Activated CD4-positive, alpha-beta T cell treated with anti-CD3 and anti-CD28 coated beads, Interleukin-2, amount 50 U/mL, for 16 hours (primary cell): Measurements from ENCODE around the gene SLC25A29.
"Not testable (repeated sequence)": the region's sequence is repeated elsewhere in the genome, so short reads cannot be mapped to it uniquely, and the experiment has no call there.

Source experiments
- DNase-seq: peaks from one replicate; pipeline ENCODE4 v3.0.0-alpha.2; 2020

SLC25A29 gene

DNA sequence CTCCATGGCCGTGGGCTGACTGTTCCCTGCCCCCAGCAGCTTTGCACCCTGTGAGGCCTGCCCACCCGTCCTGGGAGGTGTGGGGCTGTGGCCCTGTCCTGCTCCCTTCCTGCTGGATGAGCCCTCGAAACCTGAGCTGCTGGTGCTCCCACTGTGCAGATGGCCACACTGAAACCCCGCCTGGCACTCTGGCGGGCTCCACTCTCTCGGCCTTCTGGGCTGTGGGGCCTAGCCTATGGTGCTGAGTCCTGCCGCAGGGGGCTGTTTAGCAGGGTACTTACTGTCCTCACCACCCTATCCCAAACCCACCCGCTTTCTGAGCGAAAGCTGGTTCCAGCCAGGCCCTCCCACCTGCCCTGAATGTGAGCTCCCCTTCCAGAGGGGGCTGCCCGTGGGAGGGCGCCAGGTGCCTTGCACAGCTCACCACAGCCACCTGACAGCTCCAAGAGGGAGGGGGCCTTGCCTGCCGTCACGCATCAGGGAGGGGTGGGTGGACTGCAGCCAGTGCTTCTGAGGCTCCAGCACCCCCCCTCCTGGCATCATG is 24.2 kb upstream of the SLC25A29 start:
- DNase-seq: no peak

DNA sequence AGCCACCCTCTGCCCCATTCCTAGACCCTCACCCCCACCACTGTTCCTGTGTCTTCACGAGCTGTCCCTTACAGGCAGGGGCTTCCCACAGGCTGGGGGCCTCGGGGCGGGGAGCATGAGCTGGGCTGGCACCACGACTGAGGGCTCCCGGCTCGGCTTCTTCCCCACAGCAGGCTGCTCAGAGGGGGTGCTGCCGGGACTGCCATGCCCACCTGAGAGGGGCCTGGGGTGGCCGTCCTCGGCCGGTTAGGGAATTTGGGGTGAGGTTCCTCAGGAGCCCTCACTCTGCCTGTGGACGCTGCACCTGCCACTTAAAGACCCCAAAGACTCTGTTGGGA is 23.7 kb upstream of the SLC25A29 start:
- DNase-seq: no peak

DNA sequence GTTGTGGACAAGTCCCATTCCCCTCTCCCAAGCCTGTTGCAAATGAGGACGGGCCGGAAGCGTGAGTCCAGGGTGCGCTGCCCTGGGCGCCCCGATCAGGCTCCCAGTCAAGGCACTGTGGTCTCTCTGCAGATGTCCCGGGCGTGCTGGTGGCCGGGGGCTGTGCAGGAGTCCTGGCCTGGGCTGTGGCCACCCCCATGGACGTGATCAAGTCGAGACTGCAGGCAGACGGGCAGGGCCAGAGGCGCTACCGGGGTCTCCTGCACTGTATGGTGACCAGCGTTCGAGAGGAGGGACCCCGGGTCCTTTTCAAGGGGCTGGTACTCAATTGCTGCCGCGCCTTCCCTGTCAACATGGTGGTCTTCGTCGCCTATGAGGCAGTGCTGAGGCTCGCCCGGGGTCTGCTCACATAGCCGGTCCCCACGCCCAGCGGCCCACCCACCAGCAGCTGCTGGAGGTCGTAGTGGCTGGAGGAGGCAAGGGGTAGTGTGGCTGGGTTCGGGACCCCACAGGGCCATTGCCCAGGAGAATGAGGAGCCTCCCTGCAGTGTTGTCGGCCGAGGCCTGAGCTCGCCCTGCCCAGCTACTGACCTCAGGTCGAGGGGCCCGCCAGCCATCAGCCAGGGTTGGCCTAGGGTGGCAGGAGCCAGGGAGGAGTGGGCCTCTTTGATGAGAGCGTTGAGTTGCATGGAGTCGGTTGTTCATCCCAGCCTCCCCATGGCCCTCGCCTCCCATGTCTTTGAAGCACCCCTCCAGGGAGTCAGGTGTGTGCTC is 23.2 kb upstream of the SLC25A29 start:
- DNase-seq: no peak

DNA sequence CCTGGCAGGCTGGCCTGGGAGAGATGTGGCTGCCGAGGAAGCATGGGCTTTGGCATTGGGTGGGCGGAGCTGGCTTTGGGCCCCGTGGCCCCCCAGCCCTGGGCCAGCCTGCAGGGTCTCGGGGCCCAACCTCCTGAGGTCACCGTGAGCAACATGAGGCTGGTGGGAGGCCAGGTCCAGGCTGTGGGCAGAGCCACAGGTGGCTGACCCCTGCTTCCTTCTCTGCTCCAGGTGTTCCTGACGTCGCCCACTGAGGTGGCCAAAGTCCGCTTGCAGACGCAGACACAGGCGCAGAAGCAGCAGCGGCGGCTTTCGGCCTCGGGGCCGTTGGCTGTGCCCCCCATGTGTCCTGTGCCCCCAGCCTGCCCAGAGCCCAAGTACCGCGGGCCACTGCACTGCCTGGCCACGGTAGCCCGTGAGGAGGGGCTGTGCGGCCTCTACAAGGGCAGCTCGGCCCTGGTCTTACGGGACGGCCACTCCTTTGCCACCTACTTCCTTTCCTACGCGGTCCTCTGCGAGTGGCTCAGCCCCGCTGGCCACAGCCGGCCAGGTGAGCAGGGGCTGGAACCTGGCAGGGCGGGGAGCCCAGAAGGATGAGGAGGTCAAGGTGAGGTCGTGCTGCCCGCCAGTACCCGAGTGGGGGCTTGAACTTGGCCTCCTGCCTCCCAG is 22.4 kb upstream of the SLC25A29 start:
- DNase-seq: no peak

DNA sequence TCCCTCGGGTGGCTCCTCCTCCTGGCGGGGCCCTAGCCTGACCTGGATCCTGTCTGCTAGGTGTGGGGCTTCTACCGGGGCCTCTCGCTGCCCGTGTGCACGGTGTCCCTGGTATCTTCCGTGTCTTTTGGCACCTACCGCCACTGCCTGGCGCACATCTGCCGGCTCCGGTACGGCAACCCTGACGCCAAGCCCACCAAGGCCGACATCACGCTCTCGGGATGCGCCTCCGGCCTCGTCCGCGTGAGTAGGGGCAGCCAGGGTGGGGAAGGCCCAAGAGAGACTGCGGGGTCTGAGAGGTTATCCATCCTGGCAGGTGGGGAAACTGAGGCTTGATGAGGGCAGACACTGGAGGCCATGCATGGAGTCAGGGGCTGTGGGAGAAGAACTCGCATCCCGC is 20.9 kb upstream of the SLC25A29 start:
- DNase-seq: no peak

DNA sequence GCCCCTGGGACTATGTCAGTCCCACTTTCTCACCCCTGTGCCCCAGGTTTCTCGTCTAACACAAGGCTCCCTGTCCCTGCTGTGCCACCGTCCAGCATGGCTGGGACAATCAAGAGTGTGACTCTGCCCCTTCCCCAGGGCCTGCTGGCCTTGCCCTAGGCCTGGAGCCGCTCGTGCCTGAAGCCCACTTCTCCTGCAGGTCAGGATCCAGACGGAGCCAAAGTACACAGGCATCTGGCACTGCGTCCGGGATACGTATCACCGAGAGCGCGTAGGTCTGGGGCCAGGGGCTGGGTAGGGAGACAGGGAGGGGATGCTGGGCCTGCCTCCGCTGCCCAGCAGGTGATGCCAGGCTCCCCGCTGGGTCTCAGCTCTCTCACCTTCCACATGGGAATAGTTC is 19.7 kb upstream of the SLC25A29 start:
- DNase-seq: no peak

DNA sequence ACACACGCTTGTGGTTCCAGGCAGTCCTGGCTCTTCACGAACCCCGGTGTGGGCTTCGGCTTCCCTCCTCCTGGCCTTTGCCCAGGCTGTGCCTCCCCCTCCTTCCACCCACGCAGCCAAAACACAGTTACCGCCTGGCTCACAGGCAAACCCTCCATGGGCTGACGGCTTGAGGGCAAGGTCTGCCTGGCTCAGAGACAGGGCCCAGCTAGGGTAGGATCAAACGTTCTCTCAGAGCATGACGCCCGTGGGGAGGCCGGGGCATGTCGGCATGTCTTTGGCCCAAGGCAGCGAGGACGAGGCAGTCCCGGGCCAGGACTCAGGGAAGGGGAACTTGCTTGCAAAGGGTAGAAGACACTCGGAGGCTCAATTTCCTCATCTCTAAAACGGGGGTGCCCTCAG is 19.0 kb upstream of the SLC25A29 start:
- no peak for DNase-seq

DNA sequence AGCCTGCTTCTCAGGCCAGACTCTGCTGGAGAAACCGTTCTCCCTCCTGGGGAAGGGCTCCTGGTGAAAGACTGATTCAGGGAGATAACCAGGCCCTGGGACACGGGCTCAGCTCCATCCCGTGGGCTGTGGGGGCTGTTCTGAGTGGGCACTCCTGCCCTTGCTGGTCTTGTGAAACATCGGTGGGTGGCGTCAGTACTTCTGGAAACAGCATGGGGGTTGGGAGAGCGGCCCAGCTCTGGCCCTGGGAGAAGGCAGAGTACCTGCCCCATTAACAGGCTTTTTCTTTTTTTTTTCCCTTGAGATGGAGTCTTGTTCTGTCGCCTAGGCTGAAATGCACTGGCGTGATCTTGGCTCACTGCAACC is 17.7 kb upstream of the SLC25A29 start:
- DNase-seq: no peak

DNA sequence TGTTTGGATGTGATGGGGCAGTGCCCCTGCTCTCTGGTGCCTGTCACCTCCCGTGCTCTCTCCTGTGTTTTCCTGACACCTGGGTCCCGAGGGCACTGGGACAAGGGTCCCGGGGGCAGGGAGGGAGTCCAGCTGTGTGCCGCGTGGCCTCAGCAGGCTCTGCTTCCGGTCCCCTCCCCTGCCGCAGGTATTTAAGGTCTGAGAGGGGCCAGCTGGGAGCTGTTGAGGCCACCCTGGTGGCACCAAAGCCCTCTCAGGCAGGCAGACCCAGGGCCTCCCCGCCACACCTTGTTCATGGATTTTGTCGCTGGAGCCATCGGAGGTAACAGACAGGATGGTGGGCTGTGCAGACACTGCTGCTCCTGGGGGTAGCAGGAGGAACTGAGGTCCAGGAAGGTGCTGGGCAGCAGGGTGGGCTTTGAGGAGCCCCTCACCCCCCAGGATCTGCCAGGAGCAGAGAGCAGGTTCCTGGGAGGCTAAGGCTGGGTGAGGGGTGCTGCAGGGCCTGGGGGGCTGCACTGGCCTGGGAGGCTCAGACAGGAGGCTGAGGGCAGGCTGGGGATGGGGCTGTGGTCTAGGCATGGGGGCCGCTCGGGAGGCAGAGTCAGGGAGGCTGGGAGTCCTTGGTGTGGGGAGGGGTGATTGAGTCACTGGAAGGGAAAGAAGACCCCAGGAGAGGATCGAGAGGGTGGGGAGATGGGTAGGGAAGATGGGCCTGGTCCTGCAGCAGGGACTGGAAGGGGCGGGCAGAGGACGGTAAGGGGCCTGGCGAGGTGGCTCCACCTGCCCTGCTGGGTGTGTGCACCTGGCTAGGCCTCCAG is 17.1 kb upstream of the SLC25A29 start, which contains the start of gene SLC25A47:
Gene SLC25A47 (plus strand): TSS at position 219 of the 821 bp plus-strand sequence. CDS start 76 bp downstream, at position 295.
- DNase-seq: no peak

DNA sequence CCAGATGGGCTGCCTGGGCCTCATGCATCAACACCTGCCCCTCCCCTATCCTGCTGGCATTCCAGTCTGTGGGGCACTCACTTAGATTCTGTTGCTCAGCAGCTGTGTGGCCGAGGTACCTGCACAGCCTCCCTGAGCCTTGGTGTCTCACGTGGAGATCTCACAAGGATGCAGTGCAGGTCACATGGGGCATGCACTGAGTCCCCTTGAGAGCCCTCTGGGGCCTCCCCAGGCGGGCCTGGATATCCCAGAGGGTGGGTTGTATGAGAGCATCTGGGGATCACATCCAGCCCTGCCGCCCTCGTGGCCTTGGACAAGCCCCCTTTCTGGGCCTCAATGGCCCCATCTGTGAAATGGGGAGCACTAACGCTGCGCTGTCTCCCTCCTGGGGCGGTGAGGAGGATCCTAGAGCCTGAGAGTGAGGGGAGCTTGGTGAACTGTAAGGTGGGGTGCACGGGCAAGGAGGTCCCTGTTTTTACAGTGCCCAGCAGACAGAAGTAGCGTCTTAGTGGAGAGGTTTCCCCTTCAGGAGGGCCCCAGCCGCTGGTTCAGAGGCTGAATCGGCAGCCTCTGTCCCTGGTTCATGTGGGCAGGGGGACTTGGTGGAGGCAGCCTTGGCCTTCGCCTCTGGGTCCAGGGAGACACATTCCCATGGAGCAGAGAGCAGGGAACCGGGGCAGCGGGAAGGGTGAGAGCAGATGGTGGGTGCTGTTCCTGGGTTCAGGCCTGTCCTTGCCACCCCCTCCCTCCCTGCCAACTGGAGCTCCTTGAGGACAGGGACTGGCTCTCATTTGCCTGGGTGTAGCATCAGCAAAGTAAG is 16.1 kb upstream of the SLC25A29 start:
- no peak for DNase-seq

DNA sequence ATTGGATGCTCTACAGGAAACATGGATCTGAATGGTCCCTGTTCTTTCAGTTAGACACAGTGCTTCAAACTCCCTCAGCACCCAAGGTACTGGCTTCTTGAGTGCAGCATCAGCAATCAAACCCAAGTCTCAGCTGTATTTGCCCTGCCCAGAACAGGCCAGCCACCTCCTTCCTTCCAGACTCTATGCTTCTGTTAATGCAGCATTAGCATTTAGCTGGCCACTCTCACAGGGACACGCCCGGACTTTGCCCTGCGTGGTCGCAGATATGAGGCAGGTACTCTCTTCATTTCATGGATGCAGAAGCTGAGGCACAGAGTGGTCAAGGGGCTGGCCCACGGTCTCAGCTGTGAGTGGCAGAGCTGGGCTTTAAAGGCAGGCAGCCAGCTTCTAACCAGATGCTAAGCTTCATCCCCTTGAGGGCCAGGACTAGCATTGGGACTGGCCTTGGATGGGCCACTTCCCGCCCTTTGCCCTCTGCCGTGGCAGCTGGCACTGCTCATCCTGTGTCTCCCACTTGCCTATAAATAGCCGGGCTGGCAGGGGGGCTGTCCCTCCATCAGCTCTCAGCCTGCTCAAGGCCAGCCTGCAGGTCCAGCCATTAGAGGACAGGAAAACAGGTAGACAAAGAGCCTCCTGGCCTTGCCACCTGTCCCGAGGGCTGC is 15.4 kb upstream of the SLC25A29 start:
- no peak for DNase-seq

DNA sequence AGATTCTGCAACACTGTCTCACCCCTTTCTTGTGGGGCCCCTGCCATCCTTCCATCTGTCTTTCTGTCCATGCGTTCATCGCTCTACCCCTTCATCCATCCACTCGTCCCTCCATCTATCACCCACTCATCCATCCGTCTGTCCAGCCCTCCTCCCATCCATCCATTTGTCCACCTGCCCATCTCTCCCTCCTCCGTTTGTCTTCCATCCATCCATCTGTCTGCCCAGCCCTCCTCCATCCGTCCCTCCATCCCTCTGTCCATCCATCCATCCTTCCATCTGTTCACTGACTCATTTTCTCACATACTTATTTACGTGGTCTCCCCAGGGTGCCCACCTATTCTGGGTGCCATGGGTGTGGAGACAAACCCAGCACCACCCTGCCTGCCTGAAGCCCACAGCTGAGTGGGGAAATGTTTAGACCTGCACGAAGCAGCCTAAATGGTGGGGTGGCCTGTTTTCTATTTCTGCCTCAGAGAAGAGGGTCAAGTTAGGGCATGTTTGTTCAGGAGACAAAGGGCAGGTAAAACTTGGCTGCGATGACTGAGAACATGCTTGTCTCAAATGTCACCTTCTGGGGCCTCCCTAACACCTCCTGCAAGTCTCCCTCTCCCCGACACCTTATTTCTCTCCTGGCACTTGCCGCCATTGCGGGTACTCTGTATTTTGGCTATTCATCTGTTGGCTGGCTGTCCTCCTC is 14.1 kb upstream of the SLC25A29 start:
- DNase-seq: no peak

DNA sequence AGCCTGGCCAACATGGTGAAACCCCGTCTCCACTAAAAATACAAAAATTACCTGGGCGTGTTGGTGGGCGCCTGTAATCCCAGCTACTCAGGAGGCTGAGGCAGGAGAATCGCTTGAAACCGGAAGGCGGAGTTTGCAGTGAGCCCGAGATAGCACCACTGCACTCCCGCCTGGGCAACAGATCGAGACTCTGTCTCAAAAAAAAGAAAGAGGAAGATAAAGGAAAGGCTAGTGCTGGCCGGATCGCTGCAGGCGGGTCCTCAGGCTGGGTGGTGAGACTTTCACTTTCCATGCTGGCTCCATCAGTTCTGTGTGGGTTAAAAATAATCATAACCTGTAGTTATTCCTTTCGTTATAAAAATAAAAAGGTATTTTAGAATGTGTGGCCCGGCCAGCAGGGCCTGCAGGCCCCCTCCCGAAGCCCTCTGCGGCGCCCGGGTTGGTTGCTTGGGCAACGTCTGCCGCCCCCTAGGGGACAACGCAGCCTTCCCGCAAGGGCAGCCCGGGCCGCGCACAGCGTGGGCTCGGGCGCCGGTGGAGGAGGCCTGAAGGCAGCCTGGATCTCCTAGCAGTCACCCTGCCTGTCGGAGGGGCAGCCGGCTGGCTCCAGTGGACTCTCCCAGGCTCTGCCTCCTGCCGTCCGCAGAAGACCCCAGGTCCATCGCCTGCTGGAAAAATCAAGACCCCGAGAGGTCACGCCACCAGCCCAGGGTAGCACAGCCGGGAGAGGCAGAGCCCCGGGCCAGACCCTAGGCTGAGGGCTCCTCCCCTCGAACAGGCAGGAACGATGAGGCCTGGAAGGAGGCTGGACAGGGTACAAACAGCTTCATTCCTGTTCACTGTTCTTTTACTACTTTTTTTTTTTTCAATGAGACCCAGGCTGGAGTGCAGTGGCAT is 11.9 kb upstream of the SLC25A29 start:
- peak; percentile 72 for DNase-seq

DNA sequence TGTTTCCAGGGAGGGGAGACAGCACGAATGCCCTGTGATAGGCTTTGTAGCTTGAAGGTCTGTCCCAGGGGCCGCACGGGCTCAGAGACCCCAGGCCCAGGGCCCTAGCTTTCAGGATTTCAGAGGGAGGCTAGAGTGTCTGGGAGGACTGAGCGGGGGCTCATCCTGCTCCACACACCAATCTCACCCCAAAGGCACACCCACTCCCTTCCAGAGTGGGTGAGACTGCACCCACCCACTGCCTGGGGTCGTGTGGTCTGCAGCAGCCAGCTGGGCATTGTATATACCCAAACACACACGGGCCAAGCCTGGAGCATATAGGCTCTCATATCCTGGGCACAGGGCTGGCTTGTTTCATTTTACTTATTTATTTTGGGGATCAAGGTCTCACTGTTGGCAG is 11.1 kb upstream of the SLC25A29 start:
- no peak for DNase-seq

DNA sequence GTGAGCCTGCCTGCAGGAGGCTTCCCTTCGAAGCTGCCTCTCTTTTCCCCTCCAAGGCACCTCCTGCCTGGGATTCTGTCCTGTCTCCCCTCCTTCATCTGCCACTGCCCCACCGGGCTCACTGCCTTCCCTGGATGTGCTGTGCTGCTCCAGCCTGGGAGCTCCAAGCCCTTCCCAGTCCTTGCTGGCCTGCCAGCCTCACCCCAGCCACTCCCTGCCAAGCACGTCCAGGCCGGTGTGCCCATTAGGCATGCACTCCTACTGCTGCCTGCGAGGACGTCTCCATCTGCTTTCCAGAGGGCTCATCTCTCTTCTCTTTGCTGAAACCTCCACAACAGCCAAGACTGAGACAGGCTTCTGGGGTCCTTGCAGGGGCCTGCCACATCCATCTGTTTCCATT is 8.5 kb upstream of the SLC25A29 start:
- no peak for DNase-seq

DNA sequence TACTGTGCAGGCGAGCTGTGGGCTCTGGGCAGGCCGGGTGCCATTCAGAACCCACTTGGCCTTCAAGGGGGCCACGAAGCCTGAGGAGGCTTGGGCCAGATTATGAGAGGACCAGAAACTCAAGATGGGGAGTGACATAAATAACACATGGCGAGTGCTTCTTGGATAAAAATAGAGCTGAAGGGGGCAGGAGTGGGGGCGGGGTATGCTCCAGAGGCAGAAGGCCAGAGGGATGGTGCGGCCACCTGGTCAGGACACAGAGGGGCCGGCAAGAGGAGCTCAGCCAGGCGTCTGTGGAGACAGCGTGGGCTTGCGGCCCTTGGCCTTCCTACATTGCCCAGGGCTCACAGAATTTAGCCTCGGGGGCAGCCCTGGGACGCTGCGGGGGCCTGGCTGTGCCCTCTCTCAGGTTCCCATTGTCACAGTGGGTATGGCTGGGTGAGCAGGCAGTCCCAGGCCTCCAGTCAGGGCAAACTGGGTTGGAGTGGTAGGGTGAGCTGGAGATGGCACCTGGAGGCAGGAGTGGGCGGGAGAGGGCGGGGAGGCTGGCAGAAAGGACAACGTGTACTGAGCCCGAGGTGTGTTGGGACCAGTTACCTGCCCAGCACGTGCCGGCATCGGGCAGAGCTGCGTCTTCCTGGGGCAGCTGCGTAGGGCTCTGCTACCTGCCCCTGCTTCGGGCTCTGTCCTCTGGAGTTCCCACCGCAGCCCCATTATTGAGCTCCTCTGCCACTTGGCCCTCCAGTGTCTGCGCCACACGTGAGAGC is 7.4 kb upstream of the SLC25A29 start:
- no peak for DNase-seq

DNA sequence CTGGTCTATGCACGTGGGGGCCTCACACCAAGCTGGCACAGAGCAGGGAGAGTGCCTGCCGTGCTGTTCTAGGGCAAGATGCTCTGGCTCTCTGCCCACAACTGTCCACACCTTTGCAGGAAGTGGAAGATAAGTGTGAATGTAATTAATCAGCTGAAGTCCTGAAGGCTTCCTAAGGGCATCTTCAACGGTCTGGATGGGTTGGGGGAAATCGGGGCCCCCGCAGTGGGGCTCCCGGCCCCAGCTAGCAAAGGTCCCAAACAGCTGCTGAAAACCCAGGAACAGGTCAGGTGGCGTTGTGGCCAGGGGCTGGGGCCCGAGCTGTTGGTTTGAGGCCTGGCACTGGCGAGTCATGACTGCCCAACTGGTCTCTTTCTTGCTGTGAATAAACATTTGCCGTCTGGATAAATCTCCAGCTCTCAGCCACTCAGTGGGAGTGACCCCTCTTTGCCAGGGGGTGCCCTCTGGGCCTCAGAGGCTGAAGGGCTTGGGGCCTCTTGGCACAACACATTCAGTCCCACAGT is 6.7 kb upstream of the SLC25A29 start:
- no peak for DNase-seq

DNA sequence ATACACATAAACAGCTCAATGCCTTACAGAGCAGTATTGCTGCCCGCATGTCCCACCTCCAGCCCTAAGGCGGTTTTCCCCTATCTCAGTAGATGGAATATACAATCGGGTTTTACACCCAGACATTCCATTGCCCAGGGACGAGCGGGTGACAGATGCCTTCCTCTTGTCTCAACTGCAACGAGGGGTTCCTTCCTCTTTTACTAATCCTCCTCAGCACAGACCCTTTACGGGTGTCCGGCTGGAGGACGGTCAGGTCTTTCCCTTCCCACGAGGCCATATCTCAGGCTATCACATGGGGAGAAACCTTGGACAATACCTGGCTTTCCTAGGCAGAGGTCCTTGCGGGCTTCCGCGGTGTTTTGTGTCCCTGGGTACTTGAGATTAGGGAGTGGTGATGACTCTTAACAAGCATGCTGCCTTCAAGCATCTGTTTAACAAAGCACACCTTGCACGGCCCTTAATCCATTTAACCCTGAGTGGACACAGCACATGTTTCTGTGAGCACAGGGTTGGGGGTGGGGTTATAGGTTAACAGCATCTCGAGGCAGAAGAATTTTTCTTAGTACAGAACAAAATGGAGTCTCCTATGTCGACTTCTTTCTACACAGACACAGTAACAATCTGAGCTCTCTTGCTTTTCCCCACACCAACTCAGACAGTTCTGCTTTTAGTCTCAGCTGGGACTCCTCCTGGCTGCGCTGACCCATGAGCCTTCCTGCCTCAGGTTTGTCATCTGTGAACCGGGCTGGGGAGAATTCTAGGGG is 6.0 kb upstream of the SLC25A29 start:
- not testable (repeated sequence) for DNase-seq
